ENCODE measurements around the gene FCRLB.

DNA sequence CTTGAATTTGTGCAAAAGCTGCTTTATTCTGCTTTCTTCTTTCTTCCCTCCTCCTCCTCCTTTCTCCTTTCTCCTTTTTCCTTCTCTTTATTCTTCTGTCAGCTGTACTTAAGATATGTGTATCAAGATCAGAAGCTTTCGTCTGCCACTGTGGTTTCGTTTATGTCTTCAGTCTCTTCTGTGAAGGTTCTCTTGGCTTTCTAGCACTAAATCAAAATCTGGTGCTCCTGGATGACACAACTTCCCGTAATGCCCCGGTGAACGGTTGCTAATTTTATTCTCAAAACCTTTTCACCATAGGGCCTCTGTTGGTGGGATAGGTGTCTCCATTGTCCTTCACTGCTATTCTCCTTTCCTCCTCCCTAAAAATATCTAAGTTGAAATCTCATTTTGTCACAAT, 49.8 kb downstream of the FCRLB start:
- TF ChIP-seq, protein P1, sequence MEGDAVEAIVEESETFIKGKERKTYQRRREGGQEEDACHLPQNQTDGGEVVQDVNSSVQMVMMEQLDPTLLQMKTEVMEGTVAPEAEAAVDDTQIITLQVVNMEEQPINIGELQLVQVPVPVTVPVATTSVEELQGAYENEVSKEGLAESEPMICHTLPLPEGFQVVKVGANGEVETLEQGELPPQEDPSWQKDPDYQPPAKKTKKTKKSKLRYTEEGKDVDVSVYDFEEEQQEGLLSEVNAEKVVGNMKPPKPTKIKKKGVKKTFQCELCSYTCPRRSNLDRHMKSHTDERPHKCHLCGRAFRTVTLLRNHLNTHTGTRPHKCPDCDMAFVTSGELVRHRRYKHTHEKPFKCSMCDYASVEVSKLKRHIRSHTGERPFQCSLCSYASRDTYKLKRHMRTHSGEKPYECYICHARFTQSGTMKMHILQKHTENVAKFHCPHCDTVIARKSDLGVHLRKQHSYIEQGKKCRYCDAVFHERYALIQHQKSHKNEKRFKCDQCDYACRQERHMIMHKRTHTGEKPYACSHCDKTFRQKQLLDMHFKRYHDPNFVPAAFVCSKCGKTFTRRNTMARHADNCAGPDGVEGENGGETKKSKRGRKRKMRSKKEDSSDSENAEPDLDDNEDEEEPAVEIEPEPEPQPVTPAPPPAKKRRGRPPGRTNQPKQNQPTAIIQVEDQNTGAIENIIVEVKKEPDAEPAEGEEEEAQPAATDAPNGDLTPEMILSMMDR (IDR thresholded peaks at IDR 0.05; ENCODE audit: extremely low read depth in 1 of 2, insufficient read depth in 1 of 2, low read depth in 1 of 2, low read length in 2 of 2): no peak
- TF ChIP-seq MYC (IDR thresholded peaks at IDR 0.05; ENCODE audit: low read depth, low read length): no peak
- TF ChIP-seq FOS (IDR thresholded peaks at IDR 0.05; ENCODE audit: borderline replicate concordance, insufficient read depth, low read length): no peak

Data from endothelial cell of umbilical vein (primary cell).